Measurements from ENCODE around the gene TEAD3. TPM values are rescaled to one million over a fixed set of nuclear protein-coding genes. Genes with fewer than 3 reads are reported as not detected.
"Not testable (repeated sequence)": the region's sequence is repeated elsewhere in the genome, so short reads cannot be mapped to it uniquely, and the experiment has no call there.

TEAD3 gene
- total RNA-seq, 1 donor: not detected

DNA sequence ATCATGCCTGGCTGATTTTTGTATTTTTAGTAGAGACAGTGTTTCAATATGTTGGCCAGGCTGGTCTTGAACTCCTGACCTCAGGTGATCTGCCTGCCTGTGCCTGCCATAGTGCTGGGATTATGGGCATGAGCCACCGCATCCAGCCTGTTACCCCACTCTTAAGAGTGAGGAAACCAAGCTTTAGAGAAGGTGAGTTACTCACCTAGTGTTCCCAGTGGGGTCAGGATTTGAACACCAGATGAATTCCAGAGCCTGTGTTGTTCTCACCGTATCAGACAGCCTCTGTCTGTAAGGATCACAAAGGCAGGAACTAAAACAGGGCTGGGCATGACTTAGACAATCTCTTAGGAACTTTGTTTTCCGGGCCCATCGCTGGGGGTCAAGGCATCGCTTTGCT, 54.2 kb downstream of the TEAD3 start:
- no peaks in the 10 kb centered on the region for H3K9me3 ChIP-seq (ENCODE audit: low read depth, low read length)
- no peak overlapping the region for H3K4me3 ChIP-seq (ENCODE audit: low read length)
- no peaks in the 10 kb centered on the region for H3K27me3 ChIP-seq (ENCODE audit: insufficient read depth, low read length)
- H3K4me1 ChIP-seq (ENCODE audit: insufficient read depth, low read length): peaks cover 4% of the 10 kb centered on the region

DNA sequence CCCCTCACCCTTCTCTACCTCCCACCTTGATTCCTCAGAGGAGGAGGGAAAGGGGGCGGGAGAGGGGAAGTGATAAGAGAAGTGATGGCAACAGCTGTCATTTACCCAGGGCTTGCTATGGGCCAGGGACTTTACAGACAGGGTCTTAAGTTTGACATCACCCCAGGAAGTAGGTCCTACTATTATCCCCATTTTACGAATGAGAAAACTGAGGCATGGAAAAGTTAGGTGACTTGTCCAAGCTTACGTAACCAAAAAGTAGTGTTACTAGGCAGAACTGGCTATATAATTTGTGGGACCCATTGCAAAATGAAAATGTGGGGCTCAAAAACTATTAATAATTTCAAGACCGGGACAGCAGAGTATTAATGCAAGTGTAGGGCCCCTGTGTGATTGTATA, 55.2 kb downstream of the TEAD3 start:
- Histone ChIP-seq H3K4me1 (ENCODE audit: insufficient read depth, low read length) (peaks cover 4% of the 10 kb centered on the region), H3K9me3 (ENCODE audit: low read depth, low read length) (no peaks in the 10 kb centered on the region), H3K4me3 (ENCODE audit: low read length) (no peak overlapping the region), H3K27me3 (ENCODE audit: insufficient read depth, low read length) (no peaks in the 10 kb centered on the region)

DNA sequence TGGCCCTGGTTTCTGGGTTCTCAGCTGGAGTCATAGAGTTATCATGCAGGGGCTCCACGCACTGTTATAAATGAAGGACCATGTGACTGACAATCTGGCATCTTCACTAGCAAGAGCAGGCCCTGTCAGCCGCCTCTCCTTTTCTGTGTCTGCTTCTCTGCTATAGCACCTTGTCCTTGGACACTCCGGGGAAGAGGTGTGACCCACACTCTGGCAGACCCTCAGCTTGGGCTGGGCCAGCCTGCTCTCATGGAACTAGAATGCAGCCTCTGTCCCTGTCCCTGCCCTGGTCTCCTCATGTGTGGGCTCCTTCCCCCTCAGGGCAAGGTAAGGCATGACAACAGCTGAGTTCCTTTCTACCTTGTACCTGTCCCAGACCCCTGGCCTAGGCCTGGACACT, 55.7 kb downstream of the TEAD3 start:
- no peak overlapping the region for H3K4me3 ChIP-seq (ENCODE audit: low read length)
- no peaks in the 10 kb centered on the region for H3K9me3 ChIP-seq (ENCODE audit: low read depth, low read length)
- H3K27me3 ChIP-seq (ENCODE audit: insufficient read depth, low read length): no peaks in the 10 kb centered on the region
- H3K4me1 ChIP-seq (ENCODE audit: insufficient read depth, low read length): peaks cover 4% of the 10 kb centered on the region

DNA sequence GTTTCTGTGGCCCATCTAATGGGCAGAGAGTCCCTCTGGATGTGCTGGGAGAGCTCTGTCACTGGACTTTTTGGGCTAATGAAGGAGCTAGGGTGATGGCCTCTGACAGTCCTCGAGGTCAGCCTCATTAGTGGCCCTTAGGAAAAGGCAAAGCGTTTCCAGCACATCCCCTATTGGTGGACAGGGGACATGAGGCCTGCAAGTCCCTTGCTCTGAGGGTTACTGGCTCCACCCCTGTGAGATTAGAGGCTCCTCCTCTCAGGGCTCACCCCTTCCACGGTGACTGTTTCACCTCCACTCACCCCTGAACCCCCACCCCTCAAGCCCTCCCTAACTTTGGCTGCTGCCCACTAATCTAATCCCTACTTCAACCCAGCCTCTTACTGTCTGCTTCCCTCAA, 57.6 kb downstream of the TEAD3 start:
- Histone ChIP-seq H3K9me3 (ENCODE audit: low read depth, low read length) (no peaks in the 10 kb centered on the region), H3K4me3 (ENCODE audit: low read length) (no peak overlapping the region), H3K4me1 (ENCODE audit: insufficient read depth, low read length) (no peaks in the 10 kb centered on the region), H3K27me3 (ENCODE audit: insufficient read depth, low read length) (no peaks in the 10 kb centered on the region)

DNA sequence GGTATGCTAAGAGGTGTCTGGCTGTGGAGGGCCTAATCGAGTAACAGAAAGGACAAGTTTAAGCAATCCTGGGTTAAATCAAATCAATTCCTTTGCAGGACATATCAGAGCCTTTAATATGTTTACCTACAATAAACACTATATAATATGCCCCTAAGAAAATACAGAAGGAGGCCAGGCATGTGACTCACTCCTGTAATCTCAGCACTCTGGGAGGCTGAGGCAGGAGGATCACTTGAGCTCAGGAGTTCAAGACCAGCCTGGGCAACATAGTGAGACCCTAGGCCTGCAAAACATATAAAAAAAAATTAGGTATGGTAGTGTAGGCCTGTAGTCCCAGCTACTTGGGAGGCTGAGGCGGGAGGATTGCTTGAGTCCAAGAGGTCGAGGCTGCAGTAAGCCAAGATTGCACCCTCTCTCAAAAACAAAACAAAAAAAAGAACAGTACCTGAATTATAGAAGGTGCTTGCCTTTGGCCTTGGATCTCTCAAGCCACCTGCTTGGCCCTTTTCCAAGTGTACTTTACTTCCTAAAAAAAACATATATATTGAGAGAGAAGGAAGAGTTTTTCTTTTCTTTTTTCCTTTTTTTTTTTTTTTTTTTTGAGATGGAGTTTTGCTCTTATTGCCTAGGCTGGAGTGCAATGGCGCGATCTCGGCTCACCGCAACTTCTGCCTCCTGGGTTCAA, 58.4 kb downstream of the TEAD3 start:
- H3K27me3 ChIP-seq (ENCODE audit: insufficient read depth, low read length); H3K4me1 ChIP-seq (ENCODE audit: insufficient read depth, low read length); H3K4me3 ChIP-seq (ENCODE audit: low read length); H3K9me3 ChIP-seq (ENCODE audit: low read depth, low read length): not testable (repeated sequence)

DNA sequence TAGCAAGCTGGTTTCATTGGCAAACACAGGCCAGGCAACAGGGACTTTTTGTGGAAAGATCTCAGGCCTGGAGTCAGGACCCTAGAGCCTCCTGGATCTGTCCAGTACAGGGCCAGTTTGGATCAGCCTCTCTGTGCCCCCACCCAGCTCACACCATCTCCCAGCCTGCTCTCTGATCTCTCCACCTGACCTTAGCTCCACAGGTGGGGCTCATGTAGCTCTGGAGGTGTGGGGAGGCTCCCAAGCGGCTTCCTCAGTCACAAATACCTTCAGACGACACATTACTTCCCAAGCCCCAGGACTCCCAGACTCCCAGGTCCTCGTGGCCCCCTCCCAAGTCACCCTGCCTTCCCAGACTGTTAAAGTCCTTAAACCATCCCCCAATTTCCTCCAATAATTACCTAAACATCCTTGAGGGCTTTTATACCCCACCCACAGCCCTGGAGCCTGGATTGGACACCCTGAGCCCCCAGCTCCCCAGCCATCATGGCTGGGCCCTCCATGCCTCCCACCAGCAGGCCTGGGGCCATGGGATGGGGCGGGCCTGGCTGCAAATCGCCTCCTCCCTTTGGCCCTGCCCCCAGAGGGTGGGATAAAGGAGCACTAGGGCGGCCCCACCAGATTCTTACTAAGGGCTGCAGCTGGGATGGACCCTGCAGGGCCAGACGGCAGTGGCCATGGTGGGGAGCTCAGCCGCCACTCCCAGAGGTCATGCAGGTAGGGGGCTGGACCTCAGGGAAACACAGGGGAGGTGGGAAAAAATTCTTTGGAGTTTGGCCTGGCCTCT, 60.6 kb downstream of the TEAD3 start:
- no peak overlapping the region for H3K4me3 ChIP-seq (ENCODE audit: low read length)
- no peaks in the 10 kb centered on the region for H3K9me3 ChIP-seq (ENCODE audit: low read depth, low read length)
- H3K4me1 ChIP-seq (ENCODE audit: insufficient read depth, low read length): no peaks in the 10 kb centered on the region
- no peaks in the 10 kb centered on the region for H3K27me3 ChIP-seq (ENCODE audit: insufficient read depth, low read length)

DNA sequence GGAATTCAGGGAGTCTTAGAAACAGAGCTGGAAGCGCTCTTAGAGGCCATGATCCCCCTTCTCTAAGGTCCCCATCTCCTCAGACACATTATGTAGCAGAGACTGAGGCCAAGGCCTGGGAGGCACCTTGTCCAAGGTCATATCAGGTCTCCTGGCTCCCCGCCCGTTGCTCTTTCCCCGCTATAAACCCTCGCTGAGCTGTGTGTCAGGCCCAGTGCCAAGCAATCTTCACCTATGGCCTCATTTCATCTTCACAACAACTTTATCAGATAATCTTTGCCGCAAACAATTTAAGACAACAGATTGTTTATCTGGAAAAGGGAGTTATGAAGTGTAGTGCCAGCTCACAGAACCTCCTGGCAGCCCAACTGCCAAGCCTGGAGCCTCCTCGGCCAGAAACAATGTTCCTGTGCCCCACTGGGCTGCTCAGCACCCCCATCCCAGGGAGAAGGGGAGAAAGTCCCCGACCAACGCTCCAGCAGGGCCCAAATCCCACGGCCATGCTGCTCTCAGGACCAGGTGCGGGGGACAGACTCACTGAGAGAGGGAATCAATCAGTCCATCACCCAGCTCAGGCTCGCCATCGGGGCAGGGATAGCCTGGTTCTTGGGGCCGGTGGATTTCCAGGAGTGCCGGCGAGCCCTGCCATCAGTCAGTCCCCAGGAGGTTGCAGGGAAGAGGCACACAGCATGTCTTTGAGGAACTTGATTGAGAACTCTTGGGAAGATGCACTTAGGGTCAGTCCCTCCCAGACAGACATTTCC, 61.6 kb downstream of the TEAD3 start:
- peaks cover under 1% of the 10 kb centered on the region for H3K9me3 ChIP-seq (ENCODE audit: low read depth, low read length)
- H3K27me3 ChIP-seq (ENCODE audit: insufficient read depth, low read length): no peaks in the 10 kb centered on the region
- H3K4me3 ChIP-seq (ENCODE audit: low read length): no peak overlapping the region
- H3K4me1 ChIP-seq (ENCODE audit: insufficient read depth, low read length): no peaks in the 10 kb centered on the region

DNA sequence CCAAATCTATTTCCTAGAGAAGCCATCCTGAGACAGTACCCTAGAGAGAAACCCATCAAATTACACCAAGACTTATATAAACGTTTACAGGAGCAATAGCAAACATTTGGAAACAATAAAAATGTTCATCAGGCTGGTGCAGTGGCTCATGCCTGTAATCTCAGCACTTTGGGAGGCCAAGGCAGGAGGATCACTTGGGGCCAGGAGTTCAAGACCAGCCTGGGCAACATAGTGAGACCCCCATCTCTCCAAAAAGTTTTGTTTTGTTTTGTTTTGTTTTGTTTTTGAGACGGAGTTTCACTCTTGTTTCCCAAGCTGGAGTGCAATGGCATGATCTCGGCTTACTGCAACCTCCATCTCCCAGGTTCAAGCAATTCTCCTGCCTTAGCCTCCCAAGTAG, 64.2 kb downstream of the TEAD3 start:
- H3K9me3 ChIP-seq (ENCODE audit: low read depth, low read length): peaks cover 15% of the 10 kb centered on the region
- H3K27me3 ChIP-seq (ENCODE audit: insufficient read depth, low read length); H3K4me3 ChIP-seq (ENCODE audit: low read length); H3K4me1 ChIP-seq (ENCODE audit: insufficient read depth, low read length): not testable (repeated sequence)

DNA sequence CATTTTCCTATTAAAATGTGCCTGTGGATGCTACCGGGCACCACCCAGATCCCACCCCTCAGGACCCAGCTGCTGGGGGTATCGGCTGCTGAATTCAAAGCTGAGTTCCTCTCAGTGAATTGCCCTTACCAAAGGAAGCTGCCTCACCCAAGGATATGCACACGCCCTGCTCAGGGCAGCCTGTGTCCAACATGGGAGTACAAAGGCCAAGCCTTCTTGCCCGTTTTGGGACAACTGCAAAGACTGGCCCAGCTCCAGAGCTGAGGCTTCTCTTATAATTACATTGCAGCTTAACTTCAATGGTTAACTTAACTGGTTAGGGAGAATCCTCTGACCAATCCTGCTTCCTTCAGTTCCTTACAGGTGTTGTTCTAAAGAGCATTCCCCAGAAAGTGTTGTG, 64.6 kb downstream of the TEAD3 start:
- peaks cover 15% of the 10 kb centered on the region for H3K9me3 ChIP-seq (ENCODE audit: low read depth, low read length)

DNA sequence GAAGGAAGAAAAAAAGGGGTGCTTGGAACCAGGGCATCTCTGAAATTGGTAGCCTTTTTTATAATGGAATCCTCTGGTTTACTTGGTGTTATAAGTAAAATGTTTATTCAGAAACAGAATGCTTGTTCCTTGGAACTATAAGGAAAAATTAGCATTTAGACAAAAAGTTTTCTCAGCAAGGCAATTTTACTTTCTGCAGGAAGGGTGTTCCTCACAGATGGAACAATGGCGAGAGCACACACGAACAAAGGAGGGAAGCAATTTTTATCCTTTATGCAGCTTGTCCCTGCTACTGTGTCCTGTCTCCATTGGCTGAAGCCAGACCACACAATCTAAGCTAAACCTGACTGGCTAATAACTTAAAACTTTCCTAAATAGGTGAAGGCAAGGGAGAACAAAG, 67.4 kb downstream of the TEAD3 start:
- Histone ChIP-seq H3K9me3 (ENCODE audit: low read depth, low read length) (peaks cover 15% of the 10 kb centered on the region), H3K4me1 (ENCODE audit: insufficient read depth, low read length) (peaks cover 15% of the 10 kb centered on the region), H3K4me3 (ENCODE audit: low read length) (no peak overlapping the region), H3K27me3 (ENCODE audit: insufficient read depth, low read length) (no peaks in the 10 kb centered on the region)

More for the DNA sequence above, 64.6 kb downstream of the TEAD3 start:
- Histone ChIP-seq H3K27me3 (ENCODE audit: insufficient read depth, low read length) (no peaks in the 10 kb centered on the region), H3K4me3 (ENCODE audit: low read length) (no peak overlapping the region), H3K4me1 (ENCODE audit: insufficient read depth, low read length) (no peaks in the 10 kb centered on the region)

DNA sequence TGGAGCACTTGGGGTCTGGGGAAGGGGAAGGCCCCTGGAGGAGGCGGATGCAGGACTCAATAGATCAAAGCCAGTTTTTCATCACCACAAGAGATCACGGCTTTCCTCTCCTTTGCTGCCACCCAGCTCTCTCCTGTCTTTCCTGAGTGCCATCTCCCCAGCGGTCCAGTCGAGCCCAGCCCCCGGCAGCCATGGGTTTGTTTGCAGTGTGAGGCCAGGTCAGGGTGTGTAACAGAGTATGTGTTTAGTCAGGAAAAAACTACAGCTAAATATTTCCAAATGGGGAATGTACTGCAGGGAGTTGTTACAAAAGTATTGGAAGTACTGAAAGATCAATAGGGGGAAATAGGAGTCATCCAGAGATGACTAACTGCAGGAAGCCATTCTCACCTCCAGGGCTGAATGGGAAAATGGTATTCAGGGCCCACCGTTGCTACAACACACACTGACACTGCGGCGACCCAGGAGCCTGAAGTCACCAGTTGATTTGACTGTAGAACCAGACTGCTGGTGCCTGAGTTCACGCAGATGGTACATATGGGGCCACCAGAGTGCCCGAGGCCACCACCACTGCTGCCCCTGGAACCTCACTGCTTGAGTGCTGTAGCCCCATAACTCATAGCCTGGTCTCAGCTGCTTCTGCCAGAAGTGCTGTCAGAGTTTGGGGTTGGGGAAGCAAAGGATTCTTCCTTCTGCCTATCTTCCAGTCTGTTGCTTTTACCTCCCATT, 68.3 kb downstream of the TEAD3 start:
- Histone ChIP-seq H3K4me3 (ENCODE audit: low read length) (no peak overlapping the region), H3K9me3 (ENCODE audit: low read depth, low read length) (peaks cover 15% of the 10 kb centered on the region), H3K4me1 (ENCODE audit: insufficient read depth, low read length) (peaks cover 15% of the 10 kb centered on the region), H3K27me3 (ENCODE audit: insufficient read depth, low read length) (no peaks in the 10 kb centered on the region)

DNA sequence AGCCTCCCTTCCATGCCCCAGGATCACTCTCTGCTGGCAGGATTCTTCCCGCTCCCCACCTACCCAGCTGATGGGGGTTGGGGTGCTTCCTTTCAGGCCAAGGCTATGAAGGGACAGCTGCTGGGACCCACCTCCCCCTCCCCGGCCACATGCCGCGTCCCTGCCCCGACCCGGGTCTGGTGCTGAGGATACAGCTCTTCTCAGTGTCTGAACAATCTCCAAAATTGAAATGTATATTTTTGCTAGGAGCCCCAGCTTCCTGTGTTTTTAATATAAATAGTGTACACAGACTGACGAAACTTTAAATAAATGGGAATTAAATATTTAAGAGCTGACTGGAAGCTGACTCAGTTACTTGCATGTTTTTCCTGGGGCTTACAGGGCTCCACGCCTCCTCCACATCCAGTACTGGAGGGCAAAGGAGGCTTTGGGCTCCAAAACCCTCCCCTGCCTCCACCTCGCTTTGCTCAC, 69.0 kb downstream of the TEAD3 start:
- H3K27me3 ChIP-seq (ENCODE audit: insufficient read depth, low read length): no peaks in the 10 kb centered on the region
- no peak overlapping the region for H3K4me3 ChIP-seq (ENCODE audit: low read length)
- peaks cover 15% of the 10 kb centered on the region for H3K4me1 ChIP-seq (ENCODE audit: insufficient read depth, low read length)
- peaks cover 15% of the 10 kb centered on the region for H3K9me3 ChIP-seq (ENCODE audit: low read depth, low read length)

DNA sequence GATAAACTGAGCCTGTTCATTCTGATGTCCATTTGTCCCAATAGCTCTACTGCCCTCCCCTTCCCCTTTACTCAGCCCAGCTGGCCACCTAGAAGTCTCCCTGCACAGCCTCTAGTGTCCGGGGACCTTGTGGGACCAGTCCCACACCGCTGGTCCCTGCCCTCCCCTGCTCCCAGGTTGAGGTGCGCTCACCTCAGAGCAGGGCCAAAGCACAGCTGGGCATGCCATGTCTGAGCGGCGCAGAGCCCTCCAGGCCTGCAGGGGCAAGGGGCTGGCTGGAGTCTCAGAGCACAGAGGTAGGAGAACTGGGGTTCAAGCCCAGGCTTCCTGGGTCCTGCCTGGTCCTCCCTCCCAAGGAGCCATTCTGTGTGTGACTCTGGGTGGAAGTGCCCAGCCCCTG, 69.4 kb downstream of the TEAD3 start:
- no peaks in the 10 kb centered on the region for H3K27me3 ChIP-seq (ENCODE audit: insufficient read depth, low read length)
- H3K4me3 ChIP-seq (ENCODE audit: low read length): no peak overlapping the region
- peaks cover 15% of the 10 kb centered on the region for H3K4me1 ChIP-seq (ENCODE audit: insufficient read depth, low read length)
- peaks cover 15% of the 10 kb centered on the region for H3K9me3 ChIP-seq (ENCODE audit: low read depth, low read length)

DNA sequence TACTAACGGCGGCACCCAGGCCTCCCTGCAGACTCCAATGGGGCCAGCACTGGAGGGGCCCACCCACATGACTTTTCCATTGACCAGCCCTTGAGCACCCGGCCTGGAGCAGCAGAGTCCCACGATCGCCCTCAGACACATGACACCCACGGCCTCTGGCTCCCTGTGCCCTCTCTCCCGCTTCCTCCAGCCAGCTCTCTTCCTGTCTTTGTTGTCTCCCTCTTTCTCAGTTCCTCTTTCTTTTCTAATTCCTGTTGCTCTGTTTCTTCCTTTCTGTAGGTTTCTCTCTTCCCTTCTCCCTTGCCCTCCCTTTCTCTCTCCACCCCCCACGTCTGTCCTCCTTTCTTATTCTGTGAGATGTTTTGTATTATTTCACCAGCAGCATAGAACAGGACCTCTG, 70.8 kb downstream of the TEAD3 start:
- Histone ChIP-seq H3K4me1 (ENCODE audit: insufficient read depth, low read length) (peaks cover 15% of the 10 kb centered on the region), H3K4me3 (ENCODE audit: low read length) (no peak overlapping the region), H3K9me3 (ENCODE audit: low read depth, low read length) (peaks cover 15% of the 10 kb centered on the region), H3K27me3 (ENCODE audit: insufficient read depth, low read length) (no peaks in the 10 kb centered on the region)

DNA sequence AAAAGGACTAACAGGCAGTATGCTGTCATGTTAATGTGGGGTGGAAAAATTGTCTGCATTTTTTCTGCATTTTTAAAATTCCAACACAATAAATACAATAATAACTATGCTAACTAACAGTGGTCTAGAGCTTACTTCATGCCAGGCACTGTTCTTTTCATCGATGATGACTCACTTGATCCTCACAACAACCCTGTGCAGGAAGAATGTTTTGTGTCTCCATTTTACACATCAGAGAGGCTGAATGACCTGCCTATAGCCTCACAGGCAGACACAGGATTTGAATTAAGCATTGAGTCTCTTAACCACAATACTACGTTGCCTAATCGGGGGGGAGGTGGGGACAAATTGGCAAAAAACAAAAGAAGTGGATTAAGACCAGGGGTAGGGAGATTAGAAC, 71.6 kb downstream of the TEAD3 start:
- no peak overlapping the region for H3K4me3 ChIP-seq (ENCODE audit: low read length)
- H3K4me1 ChIP-seq (ENCODE audit: insufficient read depth, low read length): peaks cover 15% of the 10 kb centered on the region
- H3K9me3 ChIP-seq (ENCODE audit: low read depth, low read length): peaks cover 15% of the 10 kb centered on the region
- no peaks in the 10 kb centered on the region for H3K27me3 ChIP-seq (ENCODE audit: insufficient read depth, low read length)
